CD1c-positive myeloid dendritic cell (primary cell): ENCODE data around the gene STEAP1.
"Not testable (repeated sequence)": the region's sequence is repeated elsewhere in the genome, so short reads cannot be mapped to it uniquely, and the experiment has no call there.

ENCODE experiments used
- DNase-seq: peaks from one replicate; pipeline ENCODE4 v3.0.0-alpha.2; 2016; ENCODE audit errors: extremely low spot score

The STEAP1 gene

GRCh38 chr7:90173127-90173844 lies 19.0 kb downstream of the STEAP1 start:
- DNase-seq: no peak

DNA sequence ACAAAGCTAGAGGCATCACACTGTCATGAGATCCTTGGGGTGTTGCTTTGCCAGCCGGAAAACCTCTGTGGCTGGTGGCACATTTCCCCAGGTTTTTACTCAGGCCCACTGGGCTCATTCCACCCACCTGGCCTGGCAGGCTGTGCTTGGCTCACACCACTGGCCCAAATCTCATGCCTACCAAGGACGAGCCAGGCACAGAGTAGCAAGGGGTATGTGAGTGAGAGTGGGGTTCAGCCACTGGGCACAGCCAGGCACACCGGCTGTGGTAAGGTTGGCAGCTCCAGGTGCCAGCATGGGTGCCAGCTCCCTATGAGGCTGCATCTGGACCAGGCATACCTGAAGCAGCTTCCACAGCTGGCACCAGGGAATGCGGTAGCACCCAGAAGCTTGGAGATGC lies 21.4 kb downstream of the STEAP1 start:
- DNase-seq: no peak

DNA sequence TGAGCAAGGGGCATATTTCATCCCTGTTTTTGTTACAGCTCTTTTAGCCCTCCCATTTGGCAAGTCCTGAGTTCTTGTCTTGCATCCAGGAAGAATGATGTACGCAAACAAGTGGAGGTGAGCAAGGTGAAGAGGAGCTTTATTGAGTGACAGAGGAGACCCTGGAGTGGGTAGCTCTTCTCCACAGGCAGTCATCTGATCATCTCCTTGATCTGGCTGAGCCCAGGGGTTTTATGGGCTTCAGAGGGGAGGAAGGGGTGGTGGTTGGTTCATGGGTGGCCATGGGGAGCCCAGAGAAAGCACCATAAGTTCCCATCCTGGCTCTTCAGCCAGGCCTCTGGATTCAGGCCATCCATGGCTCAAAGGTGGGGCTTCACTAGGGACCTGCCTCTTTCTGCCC lies 21.9 kb downstream of the STEAP1 start:
- no peak for DNase-seq

DNA sequence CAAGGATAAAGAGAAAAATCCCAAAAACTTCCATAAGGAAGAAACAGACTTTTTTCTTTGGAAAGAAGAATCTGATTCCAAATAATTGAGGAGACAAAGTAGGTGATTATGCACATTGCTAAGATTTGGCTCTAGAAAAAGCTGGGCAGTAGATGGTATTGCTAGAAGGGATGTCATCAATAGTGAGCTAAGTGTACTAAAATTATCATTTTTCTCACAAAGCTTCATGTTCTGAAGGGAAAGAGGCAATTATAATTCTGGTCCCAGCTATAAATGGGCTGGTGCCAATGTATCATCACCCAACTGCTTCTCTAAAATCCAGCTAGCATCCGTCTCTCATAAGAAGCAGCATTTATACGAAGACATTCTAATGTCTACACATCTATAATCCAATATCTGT lies 23.9 kb downstream of the STEAP1 start:
- DNase-seq: no peak

GRCh38 chr7:90178679-90179278 lies 24.5 kb downstream of the STEAP1 start:
- peak; percentile 83 for DNase-seq

GRCh38 chr7:90180011-90180585 lies 25.8 kb downstream of the STEAP1 start:
- DNase-seq: peak; percentile 15

GRCh38 chr7:90180649-90181048 lies 26.4 kb downstream of the STEAP1 start:
- DNase-seq: peak; percentile 28

DNA sequence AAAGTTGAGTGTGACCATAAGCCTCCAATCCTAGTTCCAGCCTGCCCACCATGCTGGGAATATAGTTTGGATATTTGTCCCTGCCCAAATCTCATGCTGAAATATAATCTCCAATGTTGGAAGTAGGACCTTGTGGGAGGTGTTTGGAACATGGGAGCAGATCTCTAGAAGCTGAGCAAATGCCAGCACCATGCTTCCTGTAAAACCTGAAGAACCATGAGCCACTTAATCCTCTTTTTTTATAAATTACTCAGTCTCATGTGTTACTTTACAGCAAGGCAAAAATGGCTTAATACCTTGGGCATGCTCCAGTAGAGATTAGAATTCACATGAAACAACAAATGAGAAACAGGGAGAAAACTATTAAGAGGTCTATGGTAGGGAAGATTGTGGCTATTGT lies 27.2 kb downstream of the STEAP1 start:
- DNase-seq: no peak

DNA sequence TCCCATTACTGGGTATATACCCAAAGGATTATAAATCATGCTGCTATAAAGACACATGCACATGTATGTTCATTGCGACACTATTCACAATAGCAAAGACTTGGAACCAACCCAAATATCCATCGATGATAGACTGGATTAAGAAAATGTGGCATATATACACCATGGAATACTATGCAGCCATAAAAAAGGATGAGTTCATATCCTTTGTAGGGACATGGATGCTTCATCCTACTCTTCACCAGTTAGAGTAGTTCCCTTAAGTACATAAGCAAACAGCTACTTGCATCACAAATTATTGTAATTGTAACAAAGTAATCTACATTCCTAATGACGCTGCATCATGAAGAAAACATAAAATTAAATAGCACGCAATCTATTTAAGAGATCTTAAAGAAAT lies 32.0 kb downstream of the STEAP1 start:
- not testable (repeated sequence) for DNase-seq

- DNase-seq: no peak
Measured at GRCh38 chr7:90187507-90188050, 33.3 kb downstream of the STEAP1 start.

GRCh38 chr7:90188281-90188680 lies 34.0 kb downstream of the STEAP1 start:
- peak; percentile 33 for DNase-seq

DNA sequence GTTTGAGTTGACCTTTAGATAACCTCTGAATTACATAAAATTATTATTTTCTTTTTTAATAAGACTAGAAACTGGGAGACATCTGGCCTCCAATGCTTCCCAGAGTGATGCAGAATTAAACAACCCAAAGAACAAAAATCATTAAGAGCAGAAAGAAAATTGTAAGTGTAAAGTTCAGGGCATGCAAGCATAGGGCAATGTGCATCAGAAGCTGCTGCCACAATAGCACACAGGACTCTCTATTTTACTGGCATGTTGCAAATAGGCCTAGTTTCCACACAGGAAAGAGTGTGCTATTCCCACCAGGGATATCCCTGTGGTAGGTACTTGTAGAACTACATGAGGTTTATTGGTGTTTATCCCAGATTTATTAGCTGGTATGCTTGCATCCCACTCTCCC lies 36.7 kb downstream of the STEAP1 start:
- no peak for DNase-seq

GRCh38 chr7:90191648-90192047 lies 37.4 kb downstream of the STEAP1 start:
- no peak for DNase-seq

GRCh38 chr7:90192876-90193750 lies 38.8 kb downstream of the STEAP1 start:
- DNase-seq: no peak

DNA sequence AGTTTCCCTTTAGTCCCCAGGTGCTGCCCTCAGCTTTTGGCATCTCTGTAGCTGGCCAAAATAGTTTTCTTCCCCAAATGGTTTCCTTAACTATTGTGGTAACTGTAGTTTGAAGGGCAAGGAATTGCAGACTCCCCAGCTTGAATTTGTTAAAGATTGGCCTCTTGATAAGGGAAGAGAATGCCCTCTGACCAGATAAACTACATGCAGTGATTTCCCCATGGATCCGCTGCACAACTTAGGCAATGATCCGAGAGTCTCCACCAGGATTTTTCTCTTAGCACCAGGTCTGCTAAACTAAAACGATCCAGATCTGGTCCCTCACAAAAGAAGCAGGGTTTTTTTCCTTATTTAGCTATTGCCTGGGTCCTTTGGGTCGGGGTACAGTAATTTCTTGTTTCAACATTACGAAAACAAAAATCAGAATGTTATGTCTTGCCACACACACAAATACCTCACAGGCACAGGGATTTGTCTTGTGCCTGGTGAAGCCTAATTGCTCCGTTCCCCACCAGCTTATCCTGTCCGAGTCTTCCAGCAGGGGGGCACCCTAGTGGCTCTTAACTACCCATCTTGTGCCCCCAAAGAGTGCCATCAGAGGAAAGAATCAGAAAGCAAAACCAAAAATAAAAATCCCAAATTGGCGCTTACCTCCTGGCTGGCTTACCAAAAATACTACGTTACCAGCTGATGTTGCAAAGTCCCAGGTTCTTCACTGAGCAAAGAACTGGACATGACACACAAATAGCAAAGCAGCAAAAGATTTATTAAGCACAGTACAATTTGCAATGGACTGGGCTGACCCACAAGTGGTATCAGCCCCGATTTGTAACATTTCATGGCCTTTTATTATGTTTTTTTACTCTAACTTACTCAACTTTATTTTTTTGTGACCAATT lies 40.9 kb downstream of the STEAP1 start:
- DNase-seq: no peak

- no peak for DNase-seq
Measured at GRCh38 chr7:90201500-90202195, 47.4 kb downstream of the STEAP1 start.

DNA sequence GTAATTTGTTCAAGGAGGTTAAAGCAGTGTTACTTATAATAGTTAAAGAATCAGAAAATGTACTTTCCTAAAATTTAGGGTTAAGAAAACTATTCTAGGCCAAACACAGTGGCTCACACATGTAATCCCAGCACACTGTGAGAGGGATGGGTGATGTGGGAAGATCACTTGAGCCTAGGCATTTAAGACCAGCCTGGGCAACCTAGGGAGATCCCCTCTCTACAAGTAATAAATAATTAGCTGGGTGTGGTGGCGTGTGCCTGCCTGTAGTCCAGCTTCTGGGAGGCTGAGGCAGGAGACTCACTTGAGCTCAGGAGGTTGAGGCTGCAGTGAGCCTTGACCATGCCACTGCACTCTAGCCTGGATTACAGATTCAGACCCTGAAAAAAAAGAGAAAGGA lies 53.7 kb downstream of the STEAP1 start:
- DNase-seq: no peak

GRCh38 chr7:90209776-90210175 lies 55.5 kb downstream of the STEAP1 start:
- DNase-seq: no peak

GRCh38 chr7:90210475-90210874 lies 56.2 kb downstream of the STEAP1 start:
- no peak for DNase-seq

DNA sequence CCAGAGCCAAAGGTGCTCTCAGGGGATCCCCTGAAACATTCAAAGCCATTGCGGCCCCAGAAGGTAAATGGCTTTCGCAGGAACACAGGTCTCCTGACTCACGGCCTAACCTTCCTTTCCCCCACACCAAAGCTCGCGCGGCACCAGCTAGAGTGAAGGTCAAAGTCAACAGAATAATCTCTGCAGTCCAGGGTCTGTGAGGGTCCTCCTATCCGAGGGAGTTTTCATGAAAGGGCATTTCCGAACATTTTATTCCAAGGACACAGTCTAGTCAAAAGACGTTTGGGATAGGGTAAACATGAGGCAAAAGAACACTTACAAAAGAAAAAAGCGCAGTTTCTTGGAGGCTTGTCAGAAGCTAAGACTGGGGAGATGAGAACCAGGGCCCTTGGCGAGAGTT lies 56.7 kb downstream of the STEAP1 start:
- DNase-seq: no peak
